WTC11 (cell line): ENCODE results near the gene SPDYC. TPM values are rescaled to one million over a fixed set of nuclear protein-coding genes. Genes with fewer than 3 reads are reported as not detected.
A peak's percentile ranks its signal among the peaks of the same experiment; 100 is the strongest.

Experiments used
- ATAC-seq: fragments of 200-7000 bp; cut with Tn5 transposase; 2 replicates; pipeline ENCODE4 v1.10.0; 2021; ENCODE audit warnings: mild to moderate bottlenecking, moderate library complexity
- CTCF ChIA-PET: fragments of 300-600 bp; sonication (Branson Sonifier 250); formaldehyde crosslinking; loops from one replicate; lab custom pipeline; 2021; ENCODE audit warnings: antibody characterized with exemption; lab: Charles Lee
- POLR2A ChIA-PET: fragments of 350-600 bp; sonication (Branson Sonifier 250); formaldehyde crosslinking; loops from one replicate; lab custom pipeline; 2021; ENCODE audit warnings: antibody characterized with exemption; lab: Charles Lee
- DNase-seq: peaks from one replicate; pipeline ENCODE4 v3.0.0; 2021; ENCODE audit warnings: low spot score
- H3K27ac Mint-ChIP-seq: 2 replicates; pipeline ENCODE4 v1.8.0; 2021; ENCODE audit warnings: mixed read lengths
- H3K27me3 Mint-ChIP-seq: 2 replicates; pipeline ENCODE4 v1.8.0; 2021; ENCODE audit warnings: low read depth, mild to moderate bottlenecking, moderate library complexity, mixed read lengths
- H3K36me3 Mint-ChIP-seq: 2 replicates; pipeline ENCODE4 v1.8.0; 2021; ENCODE audit warnings: mixed read lengths
- H3K4me1 Mint-ChIP-seq: 2 replicates; pipeline ENCODE4 v1.8.0; 2022; ENCODE audit warnings: mixed read lengths
- H3K4me3 Mint-ChIP-seq: 2 replicates; pipeline ENCODE4 v1.8.0; 2021; ENCODE audit warnings: mild to moderate bottlenecking, moderate library complexity, mixed read lengths
- H3K9me3 Mint-ChIP-seq: 2 replicates; pipeline ENCODE4 v1.8.0; 2021; ENCODE audit warnings: mixed read lengths
- AR ChIP-seq: fragments of 250-450 bp; sonication (Bioruptor Pico); IDR thresholded peaks from 2 replicates; pipeline ENCODE4 v1.9.0; 2021; ENCODE audit warnings: mild to moderate bottlenecking
- E2F1 ChIP-seq: sonication (generic); formaldehyde crosslinking; IDR thresholded peaks from 2 replicates; pipeline ENCODE4 v1.8.0; 2022; ENCODE audit warnings: mild to moderate bottlenecking, missing genetic modification reagents
- EMX1 ChIP-seq: fragments of 250-450 bp; sonication (Bioruptor Pico); IDR thresholded peaks from 2 replicates; pipeline ENCODE4 v1.8.0; 2021; ENCODE audit warnings: mild to moderate bottlenecking
- FOXP1 ChIP-seq: sonication (generic); formaldehyde crosslinking; IDR thresholded peaks from 2 replicates; pipeline ENCODE4 v1.8.0; 2022; ENCODE audit warnings: missing genetic modification reagents, mild to moderate bottlenecking, moderate library complexity, borderline replicate concordance
- GRHL2 ChIP-seq: fragments of 250-450 bp; sonication (Bioruptor Pico); IDR thresholded peaks from 2 replicates; pipeline ENCODE4 v1.8.0; 2022; ENCODE audit warnings: mild to moderate bottlenecking, moderate library complexity; ENCODE audit not compliant: insufficient replicate concordance, severe bottlenecking
- NFE2L1 ChIP-seq: sonication (generic); formaldehyde crosslinking; IDR thresholded peaks from 2 replicates; pipeline ENCODE4 v1.8.1; 2023; ENCODE audit warnings: missing genetic modification reagents
- NFYB ChIP-seq: sonication (generic); formaldehyde crosslinking; conservative IDR thresholded peaks from 2 replicates; pipeline ENCODE4 v1.8.0; 2022; ENCODE audit warnings: low read depth, missing genetic modification reagents
- PREB ChIP-seq: sonication (generic); formaldehyde crosslinking; IDR thresholded peaks from 2 replicates; pipeline ENCODE4 v1.8.1; 2022; ENCODE audit warnings: mild to moderate bottlenecking, missing genetic modification reagents, moderate library complexity, borderline replicate concordance
- RELA ChIP-seq: sonication (generic); formaldehyde crosslinking; IDR thresholded peaks from 2 replicates; pipeline ENCODE4 v1.8.1; 2022; ENCODE audit warnings: missing genetic modification reagents, mild to moderate bottlenecking, borderline replicate concordance
- TEAD4 ChIP-seq: sonication (generic); formaldehyde crosslinking; IDR thresholded peaks from 2 replicates; pipeline ENCODE4 v1.8.0; 2022; ENCODE audit warnings: mild to moderate bottlenecking, missing genetic modification reagents
- USF2 ChIP-seq: sonication (generic); formaldehyde crosslinking; IDR thresholded peaks from 2 replicates; pipeline ENCODE4 v1.8.1; 2023; ENCODE audit warnings: mild to moderate bottlenecking, missing genetic modification reagents, moderate library complexity
- ZBTB21 ChIP-seq: sonication (generic); formaldehyde crosslinking; IDR thresholded peaks from 2 replicates; pipeline ENCODE4 v1.8.1; 2023; ENCODE audit warnings: mild to moderate bottlenecking, missing genetic modification reagents, borderline replicate concordance
- ZNF121 ChIP-seq: sonication (generic); formaldehyde crosslinking; IDR thresholded peaks from 2 replicates; pipeline ENCODE4 v1.8.0; 2023; ENCODE audit warnings: missing genetic modification reagents
- ZNF317 ChIP-seq: sonication (generic); formaldehyde crosslinking; IDR thresholded peaks from 2 replicates; pipeline ENCODE4 v1.8.1; 2023; ENCODE audit warnings: low read depth, mild to moderate bottlenecking, moderate library complexity, missing genetic modification reagents, borderline replicate concordance
- ZNF671 ChIP-seq: fragments of 250-450 bp; sonication (Bioruptor Pico); IDR thresholded peaks from 2 replicates; pipeline ENCODE4 v1.8.0; 2021; ENCODE audit warnings: mild to moderate bottlenecking
- ZSCAN18 ChIP-seq: fragments of 250-450 bp; sonication (Bioruptor Pico); IDR thresholded peaks from 2 replicates; pipeline ENCODE4 v2.1.2; 2022; ENCODE audit warnings: mild to moderate bottlenecking, moderate library complexity
- total RNA-seq: library from RNA; stranded (reverse); gene quantifications from 3 replicates; pipeline ENCODE4 v1.2.3, GENCODE V29; 2021

The SPDYC gene
- total RNA-seq, 1 experiment from 2014 or later = 0.35 TPM

GRCh38 chr11:65185171-65185570, 15.1 kb downstream of the SPDYC start:
- CTCF ChIA-PET = interaction anchor here (0.8 to 1.8 kb wide), 9 partner anchors 11 to 65 kb away, joined by 3 to 10 read pairs (median 4); no protein-coding TSS in a partner anchor
- Mint-ChIP-seq H3K36me3 (peaks cover 36% of the 10 kb centered on the region), H3K4me1 (peaks cover 48% of the 10 kb centered on the region), H3K4me3 (peak overlapping the region; percentile 99), H3K9me3 (no peaks in the 10 kb centered on the region), H3K27me3 (no peaks in the 10 kb centered on the region), H3K27ac (peak overlapping the region; percentile 83)
- ATAC-seq (peak; percentile 0; the same call in 1 of the 2 replicates), DNase-seq (no peak)
- POLR2A ChIA-PET = interaction anchor here (0.8 kb wide), 1 partner anchor 20 kb away, joined by 3 read pairs; no protein-coding TSS in a partner anchor
- no peak for TF ChIP-seq USF2
- no peak for TF ChIP-seq RELA (CRISPR knock-in tag)
- TF ChIP-seq ZSCAN18 (CRISPR knock-in tag) = no peak
- TF ChIP-seq ZNF121 (CRISPR knock-in tag) = no peak
- no peak for TF ChIP-seq E2F1 (CRISPR knock-in tag)
- TF ChIP-seq PREB (CRISPR knock-in tag) = no peak

GRCh38 chr11:65185869-65186341, 15.9 kb downstream of the SPDYC start:
- Mint-ChIP-seq H3K4me3 (no peak overlapping the region), H3K36me3 (peaks cover 44% of the 10 kb centered on the region), H3K27me3 (no peaks in the 10 kb centered on the region), H3K4me1 (peaks cover 45% of the 10 kb centered on the region), H3K27ac (peak overlapping the region; percentile 91), H3K9me3 (no peaks in the 10 kb centered on the region)
- CTCF ChIA-PET = interaction anchor here (0.5 to 1.8 kb wide), 19 partner anchors 11 to 144 kb away, joined by 3 to 10 read pairs (median 4); partner anchors contain the start of genes FAU, MRPL49 and TM7SF2
- TF ChIP-seq EMX1 (CRISPR knock-in tag) (no peak), NFE2L1 (CRISPR knock-in tag) (0 out of 2 replicates have a peak, but pooled peaks have one; percentile 26), AR (CRISPR knock-in tag) (no peak), ZBTB21 (CRISPR knock-in tag) (no peak), TEAD4 (CRISPR knock-in tag) (no peak), NFYB (CRISPR knock-in tag) (peak; percentile 16; the same call in 1 of the 2 replicates), FOXP1 (CRISPR knock-in tag) (peak; percentile 33; the same call in 1 of the 2 replicates), ZNF317 (CRISPR knock-in tag) (no peak), ZNF671 (CRISPR knock-in tag) (no peak), GRHL2 (CRISPR knock-in tag) (no peak)
- POLR2A ChIA-PET = interaction anchor here (0.6 to 0.8 kb wide), 4 partner anchors 10 to 64 kb away, joined by 3 read pairs; no protein-coding TSS in a partner anchor
- DNase-seq = peak; percentile 55
- ATAC-seq = no peak
